SK-N-SH (cell line): Measurements from ENCODE around the gene TMEM161A. TPM values are rescaled to one million over a fixed set of nuclear protein-coding genes. Genes with fewer than 3 reads are reported as not detected.
"Not testable (repeated sequence)": the region's sequence is repeated elsewhere in the genome, so short reads cannot be mapped to it uniquely, and the experiment has no call there.

Source experiments
- CTCF ChIA-PET: fragments of 300-600, 350-600 bp; formaldehyde crosslinking; extraction: SDS; loops from one replicate; lab custom pipeline; 2021; lab: Yijun Ruan, JAX
- POLR2A ChIA-PET: fragments of 350-600 bp; sonication (Branson Sonifier 250); formaldehyde crosslinking; extraction: SDS; loops from one replicate; lab custom pipeline; 2020; ENCODE audit warnings: antibody characterized with exemption, inconsistent platforms; lab: Yijun Ruan, JAX
- DNase-seq: peaks from one replicate; pipeline ENCODE4 v3.0.0; 2012
- H2AFZ ChIP-seq: fragments of 200-600 bp; sonication (generic); 2 replicates; pipeline ENCODE4 v1.8.1; 2016; ENCODE audit warnings: antibody characterized with exemption, mild to moderate bottlenecking, low read depth
- H3F3A ChIP-seq: fragments of 200-600 bp; sonication (generic); replicated peaks from 2 replicates; pipeline ENCODE3; 2016; ENCODE audit warnings: antibody characterized with exemption, mild to moderate bottlenecking; ENCODE audit not compliant: insufficient read depth
- H3K27ac ChIP-seq, 2 experiments: fragments of 200-500 bp in 1 of 2; fragments of 200-600 bp in 1 of 2; sonication (Bioruptor generic) in 1 of 2; sonication (generic), shearing (Covaris generic) in 1 of 2; 2 replicates each; pipeline versions ENCODE4 v1.5.1 to v1.6.1; 2014 to 2016; ENCODE audit warnings: low read depth in 2 of 2, inconsistent platforms in 1 of 2, low read length in 1 of 2, mild to moderate bottlenecking in 1 of 2, mixed read lengths in 1 of 2
- H3K27me3 ChIP-seq: fragments of 200-600 bp; sonication (generic), shearing (Covaris generic); 2 replicates; pipeline ENCODE4 v1.6.1; 2016; ENCODE audit warnings: mixed run types; ENCODE audit not compliant: insufficient read depth
- H3K36me3 ChIP-seq, 2 experiments: fragments of 200-500 bp in 1 of 2; fragments of 200-600 bp in 1 of 2; sonication (Bioruptor generic) in 1 of 2; sonication (generic) in 1 of 2; replicated peaks in 1 of 2; 2 replicates each; pipeline versions ENCODE3 to v1.5.1; 2014 to 2016; ENCODE audit warnings: low read length in 1 of 2, mild to moderate bottlenecking in 1 of 2; ENCODE audit not compliant: insufficient read depth in 2 of 2, control insufficient read depth in 1 of 2
- H3K4me1 ChIP-seq, 2 experiments: fragments of 200-500 bp in 1 of 2; fragments of 200-600 bp in 1 of 2; sonication (Bioruptor generic) in 1 of 2; sonication (generic), shearing (Covaris generic) in 1 of 2; 2 replicates each; pipeline versions ENCODE4 v1.5.1 to v1.6.1; 2014 to 2016; ENCODE audit warnings: low read depth in 1 of 2, low read length in 1 of 2, mixed run types in 1 of 2; ENCODE audit not compliant: insufficient read depth in 2 of 2, control insufficient read depth in 1 of 2
- H3K4me2 ChIP-seq: fragments of 200-600 bp; sonication (generic), shearing (Covaris generic); 2 replicates; pipeline ENCODE4 v1.6.1; 2017; ENCODE audit warnings: mixed run types
- H3K4me3 ChIP-seq, 2 experiments: fragments of 200-500 bp in 1 of 2; fragments of 200-600 bp in 1 of 2; sonication (Bioruptor generic) in 1 of 2; sonication (generic), shearing (Covaris generic) in 1 of 2; 2 replicates each; pipeline versions ENCODE4 v1.5.1 to v1.8.1; 2014 to 2016; ENCODE audit warnings: low read depth in 2 of 2, inconsistent platforms in 1 of 2, low read length in 1 of 2, mild to moderate bottlenecking in 1 of 2, mixed read lengths in 1 of 2, moderate library complexity in 1 of 2
- H3K79me2 ChIP-seq: fragments of 200-600 bp; sonication (generic); 2 replicates; pipeline ENCODE4 v1.8.1; 2017; ENCODE audit warnings: mild to moderate bottlenecking; ENCODE audit not compliant: insufficient read depth
- H3K9ac ChIP-seq: fragments of 200-600 bp; sonication (generic); 2 replicates; pipeline ENCODE4 v1.6.1; 2017; ENCODE audit warnings: mixed run types
- H3K9me2 ChIP-seq: fragments of 200-600 bp; sonication (generic); 2 replicates; pipeline ENCODE4 v1.6.1; 2017; ENCODE audit warnings: mixed run types
- H3K9me3 ChIP-seq: fragments of 200-600 bp; sonication (generic); 2 replicates; pipeline ENCODE4 v1.6.1; 2017; ENCODE audit warnings: mixed run types, mild to moderate bottlenecking, moderate library complexity
- H4K20me1 ChIP-seq: fragments of 200-600 bp; sonication (generic); 2 replicates; pipeline ENCODE4 v1.6.1; 2017; ENCODE audit warnings: mild to moderate bottlenecking, mixed run types; ENCODE audit not compliant: insufficient read depth
- CHD2 ChIP-seq: fragments of 150-350 bp; IDR thresholded peaks from 2 replicates; pipeline ENCODE4 v1.6.1; 2018; ENCODE audit warnings: low read length; ENCODE audit not compliant: partially characterized antibody
- ELF1 ChIP-seq: IDR thresholded peaks from 2 replicates; pipeline ENCODE4 v1.4.0; 2012
- EP300 ChIP-seq, 2 experiments: IDR thresholded peaks; 2 replicates each; pipeline versions ENCODE4 v1.4.0 to v1.6.1; 2012; ENCODE audit warnings: borderline replicate concordance in 1 of 2, low read depth in 1 of 2, low read length in 1 of 2
- EZH2phosphoT487 ChIP-seq: fragments of 200-600 bp; sonication (generic); IDR thresholded peaks from 2 replicates; pipeline ENCODE4 v1.6.1; 2017; ENCODE audit warnings: low read depth, mixed run types, mild to moderate bottlenecking, antibody characterized with exemption, moderate library complexity, borderline replicate concordance
- FOSL2 ChIP-seq: IDR thresholded peaks from 2 replicates; pipeline ENCODE4 v1.4.0; 2012; ENCODE audit warnings: low read depth, mild to moderate bottlenecking, moderate library complexity, borderline replicate concordance
- FOXM1 ChIP-seq: IDR thresholded peaks from 2 replicates; pipeline ENCODE4 v1.4.0; 2012; ENCODE audit warnings: low read depth, mild to moderate bottlenecking
- MEF2A ChIP-seq: IDR thresholded peaks from 2 replicates; pipeline ENCODE4 v1.4.0; 2012; ENCODE audit warnings: low read depth, borderline replicate concordance
- POLR2AphosphoS5 ChIP-seq: IDR thresholded peaks from 2 replicates; pipeline ENCODE4 v1.6.1; 2012; ENCODE audit warnings: low read depth, low read length
- RCOR1 ChIP-seq: fragments of 150-350 bp; IDR thresholded peaks from 2 replicates; pipeline ENCODE4 v1.6.1; 2017; ENCODE audit warnings: antibody characterized with exemption, low read length
- RFX5 ChIP-seq: IDR thresholded peaks from 2 replicates; pipeline ENCODE4 v1.6.1; 2012; ENCODE audit warnings: mild to moderate bottlenecking, improper control_type of control experiment, low read length
- SIN3A ChIP-seq: IDR thresholded peaks from 2 replicates; pipeline ENCODE4 v1.6.1; 2012; ENCODE audit warnings: low read depth, mild to moderate bottlenecking, low read length, moderate library complexity, borderline replicate concordance
- TCF12 ChIP-seq: IDR thresholded peaks from 2 replicates; pipeline ENCODE4 v1.4.0; 2012
- YY1 ChIP-seq: IDR thresholded peaks from 2 replicates; pipeline ENCODE4 v1.4.0; 2012; ENCODE audit warnings: low read depth, mild to moderate bottlenecking
- WGBS: methylation state at CpG from one replicate; pipeline ENCODE4 v1.1.6; 2017; ENCODE audit warnings: low lambda C conversion rate; 5-methylcytosine and 5-hydroxymethylcytosine counted together
- polyA plus RNA-seq, 3 experiments: library from polyadenylated mRNA; depleted of rRNA; stranded (reverse); fragments of >200 nt; gene quantifications; 2 replicates each; pipeline ENCODE4 v1.2.3, GENCODE V29; 2012
- TF ChIP-seq, protein P1 (sequence below): IDR thresholded peaks from 2 replicates; pipeline ENCODE4 v1.6.1; 2012; ENCODE audit warnings: mild to moderate bottlenecking, low read depth, low read length, moderate library complexity
- TF ChIP-seq, protein P2 (sequence below): IDR thresholded peaks from 2 replicates; pipeline ENCODE4 v1.4.0; 2012; ENCODE audit warnings: low read depth, borderline replicate concordance

TMEM161A gene
- polyA plus RNA-seq, 1 of the 3 experiments (the other 2 are of a cell fraction) = 39.3 TPM

DNA sequence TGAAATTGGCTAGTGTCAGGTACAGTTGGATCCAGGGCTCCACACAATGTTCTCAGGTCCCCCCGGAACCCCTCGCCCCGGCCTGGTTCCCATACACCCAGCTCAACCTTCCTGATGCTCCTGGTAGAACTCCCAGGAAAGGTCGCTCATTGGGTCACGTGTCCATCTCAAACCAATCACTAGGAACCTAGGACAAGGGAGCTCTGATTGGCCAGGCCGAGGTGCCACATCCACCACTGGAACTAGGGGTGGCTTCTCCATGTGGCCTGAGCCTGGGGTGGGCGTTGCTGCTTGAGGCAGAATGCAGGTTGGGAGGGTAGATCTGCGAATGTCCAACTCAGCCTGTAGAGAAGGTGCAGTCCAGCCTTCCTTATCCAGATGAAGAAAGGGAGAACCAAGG, 38.7 kb upstream of the TMEM161A start:
- no peak overlapping the region for H3K9ac ChIP-seq
- no peak for TF ChIP-seq MEF2A
- no peak for TF ChIP-seq EP300 (IDR thresholded peaks at IDR 0.05; ENCODE audit: borderline replicate concordance in 1 of 2, low read depth in 1 of 2, low read length in 1 of 2)
- TF ChIP-seq FOXM1 = no peak
- TF ChIP-seq EZH2phosphoT487 = no peak
- TF ChIP-seq, protein P1, sequence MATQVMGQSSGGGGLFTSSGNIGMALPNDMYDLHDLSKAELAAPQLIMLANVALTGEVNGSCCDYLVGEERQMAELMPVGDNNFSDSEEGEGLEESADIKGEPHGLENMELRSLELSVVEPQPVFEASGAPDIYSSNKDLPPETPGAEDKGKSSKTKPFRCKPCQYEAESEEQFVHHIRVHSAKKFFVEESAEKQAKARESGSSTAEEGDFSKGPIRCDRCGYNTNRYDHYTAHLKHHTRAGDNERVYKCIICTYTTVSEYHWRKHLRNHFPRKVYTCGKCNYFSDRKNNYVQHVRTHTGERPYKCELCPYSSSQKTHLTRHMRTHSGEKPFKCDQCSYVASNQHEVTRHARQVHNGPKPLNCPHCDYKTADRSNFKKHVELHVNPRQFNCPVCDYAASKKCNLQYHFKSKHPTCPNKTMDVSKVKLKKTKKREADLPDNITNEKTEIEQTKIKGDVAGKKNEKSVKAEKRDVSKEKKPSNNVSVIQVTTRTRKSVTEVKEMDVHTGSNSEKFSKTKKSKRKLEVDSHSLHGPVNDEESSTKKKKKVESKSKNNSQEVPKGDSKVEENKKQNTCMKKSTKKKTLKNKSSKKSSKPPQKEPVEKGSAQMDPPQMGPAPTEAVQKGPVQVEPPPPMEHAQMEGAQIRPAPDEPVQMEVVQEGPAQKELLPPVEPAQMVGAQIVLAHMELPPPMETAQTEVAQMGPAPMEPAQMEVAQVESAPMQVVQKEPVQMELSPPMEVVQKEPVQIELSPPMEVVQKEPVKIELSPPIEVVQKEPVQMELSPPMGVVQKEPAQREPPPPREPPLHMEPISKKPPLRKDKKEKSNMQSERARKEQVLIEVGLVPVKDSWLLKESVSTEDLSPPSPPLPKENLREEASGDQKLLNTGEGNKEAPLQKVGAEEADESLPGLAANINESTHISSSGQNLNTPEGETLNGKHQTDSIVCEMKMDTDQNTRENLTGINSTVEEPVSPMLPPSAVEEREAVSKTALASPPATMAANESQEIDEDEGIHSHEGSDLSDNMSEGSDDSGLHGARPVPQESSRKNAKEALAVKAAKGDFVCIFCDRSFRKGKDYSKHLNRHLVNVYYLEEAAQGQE = no peak
- TF ChIP-seq RCOR1 = no peak
- no peak for TF ChIP-seq RFX5
- no peak for TF ChIP-seq YY1
- TF ChIP-seq SIN3A = no peak
- no peak for TF ChIP-seq ELF1
- no peak for TF ChIP-seq POLR2AphosphoS5
- TF ChIP-seq, protein P2, sequence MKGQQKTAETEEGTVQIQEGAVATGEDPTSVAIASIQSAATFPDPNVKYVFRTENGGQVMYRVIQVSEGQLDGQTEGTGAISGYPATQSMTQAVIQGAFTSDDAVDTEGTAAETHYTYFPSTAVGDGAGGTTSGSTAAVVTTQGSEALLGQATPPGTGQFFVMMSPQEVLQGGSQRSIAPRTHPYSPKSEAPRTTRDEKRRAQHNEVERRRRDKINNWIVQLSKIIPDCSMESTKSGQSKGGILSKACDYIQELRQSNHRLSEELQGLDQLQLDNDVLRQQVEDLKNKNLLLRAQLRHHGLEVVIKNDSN = no peak
- TF ChIP-seq FOSL2 = no peak
- TF ChIP-seq TCF12 = no peak
- no peak for TF ChIP-seq CHD2
- no peaks in the 10 kb centered on the region for H3K79me2 ChIP-seq
- H3K36me3 ChIP-seq = peaks cover 0 to 5% of the 10 kb centered on the region in 2 experiments
- no peaks in the 10 kb centered on the region for H3F3A ChIP-seq
- no peak overlapping the region for H3K4me3 ChIP-seq
- no peaks in the 10 kb centered on the region for H3K9me2 ChIP-seq
- no peaks in the 10 kb centered on the region for H3K9me3 ChIP-seq
- no peak overlapping the region for H3K27ac ChIP-seq
- no peaks in the 10 kb centered on the region; a peak in 1 of 4 replicates for H3K4me1 ChIP-seq
- H2AFZ ChIP-seq = no peak overlapping the region
- H4K20me1 ChIP-seq = no peaks in the 10 kb centered on the region
- H3K4me2 ChIP-seq = no peak overlapping the region
- no peaks in the 10 kb centered on the region for H3K27me3 ChIP-seq
- 89% methylated on average over 6 of the region's 8 CpGs for WGBS
- CTCF ChIA-PET = interaction anchor here (0.9 to 10.6 kb wide), 8 partner anchors 9 to 605 kb away, joined by 3 to 99 read pairs (median 8); partner anchors contain the start of genes BORCS8, RFXANK and UBA52
- no peak for DNase-seq
- POLR2A ChIA-PET = interaction anchor here (0.6 kb wide), 1 partner anchor 18 kb away, joined by 7 read pairs; no protein-coding TSS in a partner anchor

DNA sequence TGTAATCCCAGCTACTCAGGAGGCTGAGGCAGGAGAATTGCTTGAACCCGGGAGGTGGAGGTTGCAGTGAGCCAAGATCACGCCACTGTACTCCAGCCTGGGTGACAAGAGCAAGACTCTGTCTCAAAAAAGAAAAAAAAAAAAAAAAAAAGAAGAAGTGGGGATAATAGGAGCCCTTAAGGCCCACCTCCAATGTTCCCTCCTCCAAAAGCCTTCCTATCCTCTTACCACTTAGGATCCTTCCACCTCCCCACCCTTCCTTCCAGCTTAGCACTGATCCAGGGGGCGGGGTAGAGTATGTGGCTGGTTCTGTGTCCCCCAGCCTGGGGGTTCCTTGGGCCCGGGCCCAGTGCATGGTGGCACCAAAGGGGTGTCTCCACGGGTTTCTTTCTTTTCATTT, 35.0 kb upstream of the TMEM161A start:
- DNase-seq, H2AFZ ChIP-seq, H3F3A ChIP-seq, H3K36me3 ChIP-seq, H3K9ac ChIP-seq, H3K4me3 ChIP-seq, H4K20me1 ChIP-seq, H3K27ac ChIP-seq, H3K27me3 ChIP-seq, POLR2A ChIA-PET, H3K9me2 ChIP-seq, H3K4me2 ChIP-seq, H3K4me1 ChIP-seq, H3K9me3 ChIP-seq, H3K79me2 ChIP-seq: not testable (repeated sequence)
- CTCF ChIA-PET = interaction anchor here (1.7 to 10.6 kb wide), 4 partner anchors 25 to 160 kb away, joined by 6 to 99 read pairs (median 15); no protein-coding TSS in a partner anchor
- 68% methylated on average over 5 of the region's 5 CpGs for WGBS
